Left ventricle myocardium inferior (tissue), 1 donor: Measurements from ENCODE around the gene BIRC3. TPM values are rescaled to one million over a fixed set of nuclear protein-coding genes. Genes with fewer than 3 reads are reported as not detected.
"Not testable (repeated sequence)": the region's sequence is repeated elsewhere in the genome, so short reads cannot be mapped to it uniquely, and the experiment has no call there.

Source experiments
- DNase-seq: peaks from one replicate; pipeline ENCODE4 v3.0.0-alpha.2; 2020
- H3K27ac ChIP-seq: fragments of 200-600 bp; replicated peaks from 2 replicates; pipeline ENCODE4 v1.8.0; 2021
- H3K27me3 ChIP-seq: fragments of 200-600 bp; 2 replicates; pipeline ENCODE4 v1.8.0; 2021; ENCODE audit warnings: low read depth
- H3K36me3 ChIP-seq: fragments of 200-600 bp; 2 replicates; pipeline ENCODE4 v1.8.0; 2021
- H3K4me1 ChIP-seq: fragments of 200-600 bp; 2 replicates; pipeline ENCODE4 v1.8.0; 2021
- H3K4me3 ChIP-seq: fragments of 200-600 bp; 2 replicates; pipeline ENCODE4 v1.8.0; 2021; ENCODE audit warnings: mild to moderate bottlenecking, moderate library complexity
- H3K9me3 ChIP-seq: fragments of 200-600 bp; replicated peaks from 2 replicates; pipeline ENCODE4 v1.8.0; 2021
- intact Hi-C: fragments of 100-400 bp; cut with micrococcal nuclease; formaldehyde crosslinking; loops from one replicate; pipeline ENCODE4 v1.11.0; 2022
- total RNA-seq: library from RNA; stranded (reverse); fragmentation: NEBNext Ultra II Directional; extraction: Animal tissue kit (Norgen Biotek cat#: 25700); gene quantifications from one replicate; pipeline ENCODE4 v1.2.1, GENCODE V29; 2021
- TF ChIP-seq, protein P1 (sequence below): fragments of 200-600 bp; IDR thresholded peaks from 2 replicates; pipeline ENCODE4 v1.8.0; 2021; ENCODE audit warnings: antibody characterized with exemption, mild to moderate bottlenecking, borderline replicate concordance
- donor health status: DM: no; HTN: yes; CAD: no; lungs with severe emphysema.

BIRC3 gene
- total RNA-seq, 1 donor from 2014 or later, result 8.1 TPM

DNA sequence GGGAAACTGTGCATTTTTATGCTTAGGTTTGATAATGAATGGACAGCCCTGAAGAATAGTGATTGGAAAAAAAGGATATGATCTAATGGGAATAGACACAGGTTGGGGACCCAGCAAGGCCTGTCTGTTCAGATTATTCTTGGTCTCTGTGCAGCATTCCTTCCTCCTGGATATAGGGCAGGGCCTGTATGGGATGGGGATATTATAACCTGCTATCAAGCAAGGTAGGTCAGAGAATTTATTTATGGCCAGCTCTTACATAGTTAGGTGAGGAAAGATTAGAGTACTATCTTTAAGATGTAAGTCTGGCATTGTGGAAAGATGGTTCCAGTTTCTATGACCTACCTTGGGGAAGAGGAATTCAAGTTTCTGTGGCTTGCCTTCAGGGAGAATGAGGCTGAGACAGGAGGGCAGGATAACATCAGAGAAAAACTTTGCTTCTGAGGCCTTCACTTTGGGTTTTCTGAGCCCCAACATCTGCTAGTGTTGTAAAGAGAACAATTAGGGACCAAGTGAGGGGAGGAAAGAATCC, 21.3 kb downstream of the BIRC3 start:
- Histone ChIP-seq H3K27me3 (no peaks in the 10 kb centered on the region), H3K9me3 (no peaks in the 10 kb centered on the region), H3K36me3 (peaks cover 19% of the 10 kb centered on the region), H3K4me3 (no peak overlapping the region), H3K27ac (no peak overlapping the region), H3K4me1 (no peaks in the 10 kb centered on the region)
- intact Hi-C loops, result no loop called here
- TF ChIP-seq, protein P1, sequence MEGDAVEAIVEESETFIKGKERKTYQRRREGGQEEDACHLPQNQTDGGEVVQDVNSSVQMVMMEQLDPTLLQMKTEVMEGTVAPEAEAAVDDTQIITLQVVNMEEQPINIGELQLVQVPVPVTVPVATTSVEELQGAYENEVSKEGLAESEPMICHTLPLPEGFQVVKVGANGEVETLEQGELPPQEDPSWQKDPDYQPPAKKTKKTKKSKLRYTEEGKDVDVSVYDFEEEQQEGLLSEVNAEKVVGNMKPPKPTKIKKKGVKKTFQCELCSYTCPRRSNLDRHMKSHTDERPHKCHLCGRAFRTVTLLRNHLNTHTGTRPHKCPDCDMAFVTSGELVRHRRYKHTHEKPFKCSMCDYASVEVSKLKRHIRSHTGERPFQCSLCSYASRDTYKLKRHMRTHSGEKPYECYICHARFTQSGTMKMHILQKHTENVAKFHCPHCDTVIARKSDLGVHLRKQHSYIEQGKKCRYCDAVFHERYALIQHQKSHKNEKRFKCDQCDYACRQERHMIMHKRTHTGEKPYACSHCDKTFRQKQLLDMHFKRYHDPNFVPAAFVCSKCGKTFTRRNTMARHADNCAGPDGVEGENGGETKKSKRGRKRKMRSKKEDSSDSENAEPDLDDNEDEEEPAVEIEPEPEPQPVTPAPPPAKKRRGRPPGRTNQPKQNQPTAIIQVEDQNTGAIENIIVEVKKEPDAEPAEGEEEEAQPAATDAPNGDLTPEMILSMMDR, result no peak
- DNase-seq, result no peak

DNA sequence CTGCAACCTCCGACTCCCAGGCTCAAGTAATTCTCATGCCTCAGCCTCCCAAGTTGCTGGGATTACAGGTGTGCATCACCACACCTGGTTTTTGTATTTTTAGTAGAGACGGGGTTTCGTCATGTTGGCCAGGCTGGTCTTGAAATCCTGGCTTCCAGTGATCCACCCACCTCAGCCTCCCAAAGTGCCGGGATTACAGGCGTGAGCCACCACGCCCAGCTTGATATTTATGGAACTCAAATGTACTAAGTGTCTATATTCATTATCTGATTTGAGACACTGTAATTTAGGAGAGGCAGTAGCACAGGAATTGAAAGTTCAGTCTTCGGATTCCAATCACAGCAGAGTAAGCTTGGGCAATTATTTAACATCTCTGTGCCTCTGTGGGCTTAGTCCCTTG, 24.0 kb downstream of the BIRC3 start:
- not testable (repeated sequence) for DNase-seq, H3K9me3 ChIP-seq, H3K4me3 ChIP-seq, H3K4me1 ChIP-seq, H3K27me3 ChIP-seq, H3K27ac ChIP-seq
- intact Hi-C loops, result loop anchor here (5.0 kb wide), 2 partner anchors 54 to 156 kb away; no protein-coding TSS in a partner anchor
- peaks cover 18% of the 10 kb centered on the region for H3K36me3 ChIP-seq

DNA sequence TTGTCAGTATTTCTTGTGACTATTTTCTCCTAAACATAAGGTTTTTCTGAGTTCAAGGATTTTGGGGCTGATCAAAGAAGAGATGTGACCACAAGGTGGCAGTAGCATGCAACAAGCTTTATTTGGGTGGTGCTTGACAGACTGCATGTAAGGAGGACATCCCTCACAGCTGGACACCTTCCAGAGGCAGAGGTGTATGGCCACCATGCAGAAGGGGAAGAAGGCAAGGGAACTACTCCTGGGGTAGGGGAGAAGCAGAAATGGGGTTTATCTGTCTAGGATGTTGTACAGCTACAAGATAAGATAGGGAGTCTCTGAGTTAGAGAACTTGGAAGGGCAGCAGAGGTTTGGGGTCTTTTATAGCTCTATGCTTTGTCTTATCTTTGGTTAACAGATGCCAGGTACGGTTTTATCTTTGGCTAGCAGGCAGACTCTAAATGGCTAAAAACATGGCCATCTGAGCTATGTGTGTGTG, 24.6 kb downstream of the BIRC3 start:
- DNase-seq, result peak; percentile 40
- intact Hi-C loops, result loop anchor here (5.0 kb wide), 2 partner anchors 55 to 155 kb away; no protein-coding TSS in a partner anchor
- H3K4me1 ChIP-seq, result peaks cover 7% of the 10 kb centered on the region
- TF ChIP-seq, protein P1, result peak; percentile 87
- H3K9me3 ChIP-seq, result no peaks in the 10 kb centered on the region
- no peak overlapping the region for H3K4me3 ChIP-seq
- no peaks in the 10 kb centered on the region for H3K27me3 ChIP-seq
- H3K36me3 ChIP-seq, result peaks cover 13% of the 10 kb centered on the region
- H3K27ac ChIP-seq, result no peak overlapping the region

DNA sequence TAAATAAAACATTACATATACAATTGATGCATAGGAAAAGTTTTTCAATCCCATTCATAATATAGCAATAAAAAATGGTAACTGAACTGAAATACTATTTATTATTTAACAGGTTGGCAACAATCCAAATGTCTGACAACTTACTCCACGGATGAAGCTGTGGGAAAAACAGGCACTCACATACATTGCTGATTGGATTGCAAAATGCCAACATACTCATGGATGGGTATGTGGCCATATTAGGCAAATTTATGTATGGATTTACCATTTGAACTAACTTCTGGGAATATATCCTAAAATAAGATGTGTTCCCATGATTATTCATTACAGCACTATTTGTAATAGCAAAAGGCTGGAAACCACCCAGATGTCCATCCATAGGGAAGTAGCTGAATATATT, 26.5 kb downstream of the BIRC3 start:
- intact Hi-C loops, result loop anchor here (5.0 kb wide), 2 partner anchors 57 to 153 kb away; no protein-coding TSS in a partner anchor

DNA sequence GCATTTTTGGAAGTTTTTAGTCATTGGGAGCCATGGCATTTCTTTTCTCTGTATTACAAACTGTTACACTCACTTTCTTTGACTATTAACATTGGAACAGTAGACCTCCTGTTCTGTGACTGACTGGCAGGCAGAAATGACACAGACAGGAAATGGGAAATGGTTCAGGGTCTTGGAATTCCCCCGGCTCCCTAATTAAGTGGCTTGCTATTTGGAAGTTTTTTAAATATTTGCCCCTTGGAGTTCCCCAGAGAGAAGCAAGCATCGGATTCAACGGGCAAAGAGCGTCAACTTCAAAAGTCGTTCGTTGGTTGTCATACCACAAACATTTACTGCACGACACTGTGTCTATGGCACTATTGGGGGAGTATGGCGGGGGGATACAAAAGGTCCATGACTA, 28.6 kb downstream of the BIRC3 start:
- H3K4me3 ChIP-seq, result peak overlapping the region; percentile 85
- no peaks in the 10 kb centered on the region for H3K9me3 ChIP-seq
- H3K27ac ChIP-seq, result peak overlapping the region; percentile 97
- DNase-seq, result no peak
- H3K4me1 ChIP-seq, result peaks cover 37% of the 10 kb centered on the region
- peaks cover 13% of the 10 kb centered on the region for H3K36me3 ChIP-seq
- TF ChIP-seq, protein P1, result no peak
- H3K27me3 ChIP-seq, result no peaks in the 10 kb centered on the region
- intact Hi-C loops, result no loop called here

More for the DNA sequence above, 26.5 kb downstream of the BIRC3 start:
- no peak for DNase-seq
- Histone ChIP-seq H3K4me1 (peaks cover 16% of the 10 kb centered on the region), H3K27ac (no peak overlapping the region), H3K36me3 (no peaks in the 10 kb centered on the region), H3K9me3 (no peaks in the 10 kb centered on the region), H3K27me3 (no peaks in the 10 kb centered on the region), H3K4me3 (no peak overlapping the region)
- TF ChIP-seq, protein P1, result no peak

DNA sequence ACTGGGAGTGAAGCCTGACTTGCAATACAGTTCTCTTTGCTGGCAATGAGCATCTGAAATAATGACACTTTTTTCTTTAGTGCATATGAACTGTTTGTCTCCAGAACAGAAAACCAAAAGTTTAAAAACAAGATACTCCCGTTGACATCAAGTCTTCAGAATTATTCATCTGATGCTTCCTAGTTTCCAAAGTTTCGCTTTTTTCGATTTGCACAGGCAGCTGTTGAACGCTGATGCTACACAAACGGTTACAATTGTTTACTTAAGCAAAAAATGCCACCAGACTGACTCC, 29.1 kb downstream of the BIRC3 start:
- Histone ChIP-seq H3K4me1 (peaks cover 37% of the 10 kb centered on the region), H3K9me3 (no peaks in the 10 kb centered on the region), H3K27me3 (no peaks in the 10 kb centered on the region), H3K36me3 (peaks cover 17% of the 10 kb centered on the region), H3K4me3 (peak overlapping the region; percentile 85), H3K27ac (peak overlapping the region; percentile 97)
- TF ChIP-seq, protein P1, result no peak
- DNase-seq, result no peak
- intact Hi-C loops, result no loop called here
